Fibroblast of lung (primary cell): ENCODE data around the gene TMC3. TPM values are rescaled to one million over a fixed set of nuclear protein-coding genes. Genes with fewer than 3 reads are reported as not detected.

ENCODE experiments used
- DNase-seq, 2 donors: peaks; one replicate each; pipeline versions ENCODE4 v3.0.0 to v3.0.0-alpha.2; 2010; ENCODE audit warnings: low read depth in 2 of 2
- H2AFZ ChIP-seq: 2 replicates; pipeline ENCODE4 v1.5.1; 2012; ENCODE audit warnings: low read length, control low read depth, inconsistent platforms
- H3K27ac ChIP-seq: 2 replicates; pipeline ENCODE4 v1.5.1; 2011; ENCODE audit warnings: low read length, control low read depth; ENCODE audit not compliant: insufficient read depth
- H3K27me3 ChIP-seq: 2 replicates; pipeline ENCODE4 v1.5.1; 2011; ENCODE audit warnings: mild to moderate bottlenecking, low read length; ENCODE audit not compliant: control insufficient read depth, insufficient read depth
- H3K36me3 ChIP-seq: 2 replicates; pipeline ENCODE4 v1.5.1; 2011; ENCODE audit warnings: low read length; ENCODE audit not compliant: control insufficient read depth, insufficient read depth
- H3K4me1 ChIP-seq: 2 replicates; pipeline ENCODE4 v1.5.1; 2011; ENCODE audit warnings: low read length; ENCODE audit not compliant: control insufficient read depth, insufficient read depth; ENCODE audit errors: extremely low read depth
- H3K4me2 ChIP-seq: 2 replicates; pipeline ENCODE4 v1.5.1; 2011; ENCODE audit warnings: low read length, control low read depth; ENCODE audit not compliant: insufficient read depth; ENCODE audit errors: extremely low read depth
- H3K4me3 ChIP-seq, 4 experiments: fragments of 200-600 bp in 1 of 4; sonication (generic) in 1 of 4; replicated peaks in 1 of 4; 2 replicates each; pipeline ENCODE4 v1.5.1; 2011 to 2016; ENCODE audit warnings: low read length in 4 of 4, low read depth in 3 of 4, mild to moderate bottlenecking in 3 of 4, control low read depth in 2 of 4, inconsistent platforms in 1 of 4, mixed read lengths in 1 of 4; ENCODE audit not compliant: insufficient read depth in 1 of 4; ENCODE audit errors: control extremely low read depth in 1 of 4
- H3K79me2 ChIP-seq: 2 replicates; pipeline ENCODE4 v1.5.1; 2012; ENCODE audit warnings: mild to moderate bottlenecking, low read length, inconsistent platforms; ENCODE audit not compliant: control insufficient read depth, insufficient read depth
- H3K9ac ChIP-seq: 2 replicates; pipeline ENCODE4 v1.5.1; 2011; ENCODE audit warnings: mild to moderate bottlenecking, low read length, control low read depth; ENCODE audit not compliant: insufficient read depth
- H3K9me3 ChIP-seq: 2 replicates; pipeline ENCODE4 v1.5.1; 2012; ENCODE audit warnings: low read depth, low read length; ENCODE audit not compliant: control insufficient read depth, insufficient read depth
- H4K20me1 ChIP-seq: 2 replicates; pipeline ENCODE4 v1.5.1; 2011; ENCODE audit warnings: low read length; ENCODE audit not compliant: control insufficient read depth, insufficient read depth; ENCODE audit errors: extremely low read depth
- CTCF ChIP-seq, 2 donors: IDR thresholded peaks in 1 of 2; conservative IDR thresholded peaks in 1 of 2; 1 replicate in 1 of 2; 2 replicates in 1 of 2; pipeline ENCODE4 v1.5.1; 2011 to 2012; ENCODE audit warnings: low read length in 2 of 2, control low read depth in 1 of 2, inconsistent platforms in 1 of 2, low read depth in 1 of 2, mild to moderate bottlenecking in 1 of 2
- EZH2 ChIP-seq: IDR thresholded peaks from 2 replicates; pipeline ENCODE4 v1.5.1; 2012; ENCODE audit warnings: low read length, control low read depth, mild to moderate bottlenecking; ENCODE audit errors: missing control alignments
- polyA plus RNA-seq, 2 donors: library from polyadenylated mRNA; depleted of rRNA in 1 of 2; stranded (reverse) in 1 of 2; unstranded in 1 of 2; fragments of >200 nt; gene quantifications; 2 replicates each; pipeline ENCODE4 v1.2.1, GENCODE V29; 2011 to 2012; ENCODE audit warnings: missing spikeins in 1 of 2
- total RNA-seq: library from RNA; depleted of rRNA; stranded (reverse); fragments of >200 nt; gene quantifications from 2 replicates; pipeline ENCODE4 v1.2.1, GENCODE V29; 2014

Gene TMC3
- total and polyA plus RNA-seq, 2 donors (not counting 1 experiment from before 2014, with no cell fraction given), result not detected

GRCh38 chr15:81377871-81378270 lies 3.9 kb upstream of the TMC3 start:
- H3K27ac ChIP-seq, result no peak overlapping the region
- no peaks in the 10 kb centered on the region for H3K27me3 ChIP-seq
- no peak for DNase-seq
- H3K9ac ChIP-seq, result no peak overlapping the region
- no peaks in the 10 kb centered on the region for H3K4me1 ChIP-seq
- H3K79me2 ChIP-seq, result no peaks in the 10 kb centered on the region
- H4K20me1 ChIP-seq, result no peaks in the 10 kb centered on the region
- no peaks in the 10 kb centered on the region for H3K36me3 ChIP-seq
- no peaks in the 10 kb centered on the region for H3K9me3 ChIP-seq
- TF ChIP-seq CTCF (conservative IDR thresholded peaks at IDR 0.05 in 1 of 2, IDR thresholded peaks at IDR 0.05 in 1 of 2; ENCODE audit: low read depth in 1 of 2, low read length in 2 of 2), result no peak
- no peak for TF ChIP-seq EZH2
- H3K4me3 ChIP-seq, result no peak overlapping the region
- no peak overlapping the region for H3K4me2 ChIP-seq
- no peak overlapping the region for H2AFZ ChIP-seq

GRCh38 chr15:81376231-81376630 lies 2.2 kb upstream of the TMC3 start:
- no peak overlapping the region for H3K9ac ChIP-seq
- H3K27ac ChIP-seq, result no peak overlapping the region
- no peaks in the 10 kb centered on the region for H4K20me1 ChIP-seq
- H3K4me2 ChIP-seq, result no peak overlapping the region
- H2AFZ ChIP-seq, result no peak overlapping the region
- H3K79me2 ChIP-seq, result no peaks in the 10 kb centered on the region
- TF ChIP-seq CTCF (conservative IDR thresholded peaks at IDR 0.05 in 1 of 2, IDR thresholded peaks at IDR 0.05 in 1 of 2; ENCODE audit: low read depth in 1 of 2, low read length in 2 of 2) (no peak), EZH2 (no peak)
- H3K36me3 ChIP-seq, result no peaks in the 10 kb centered on the region
- H3K4me3 ChIP-seq, result no peak overlapping the region
- no peak for DNase-seq
- H3K9me3 ChIP-seq, result no peaks in the 10 kb centered on the region
- H3K27me3 ChIP-seq, result no peaks in the 10 kb centered on the region
- H3K4me1 ChIP-seq, result no peaks in the 10 kb centered on the region

DNA sequence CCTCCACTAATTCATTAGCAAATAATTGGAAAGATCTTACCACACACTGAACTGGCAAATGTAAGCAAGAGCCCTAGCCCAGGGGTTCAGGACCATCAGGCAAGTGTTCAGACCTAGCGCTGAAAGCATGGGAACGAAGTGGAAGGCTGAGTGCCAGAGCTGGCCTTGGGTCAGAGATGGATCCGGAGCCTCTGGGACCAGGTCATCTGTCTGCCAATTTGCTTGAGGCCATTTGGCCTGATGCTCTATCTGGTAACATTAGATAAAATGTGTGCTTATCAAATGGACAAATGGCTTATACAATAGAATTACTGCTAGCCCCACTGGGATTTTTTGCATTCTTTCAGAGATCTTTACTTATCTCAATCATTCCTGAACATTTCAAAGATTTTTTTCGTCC lies 1.4 kb upstream of the TMC3 start:
- DNase-seq, result no peak
- Histone ChIP-seq H3K36me3 (no peaks in the 10 kb centered on the region), H3K79me2 (no peaks in the 10 kb centered on the region), H3K4me3 (no peak overlapping the region), H3K4me1 (no peaks in the 10 kb centered on the region), H3K4me2 (no peak overlapping the region), H3K27ac (no peak overlapping the region), H3K9me3 (no peaks in the 10 kb centered on the region), H2AFZ (no peak overlapping the region), H3K27me3 (no peaks in the 10 kb centered on the region), H4K20me1 (no peaks in the 10 kb centered on the region), H3K9ac (no peak overlapping the region)
- TF ChIP-seq EZH2 (no peak), CTCF (conservative IDR thresholded peaks at IDR 0.05 in 1 of 2, IDR thresholded peaks at IDR 0.05 in 1 of 2; ENCODE audit: low read depth in 1 of 2, low read length in 2 of 2) (no peak)
